Mammary epithelial cell (primary cell): Measurements from ENCODE around the gene TMEM154.

Source experiments
- CTCF ChIP-seq, 2 donors: IDR thresholded peaks in 1 of 2; conservative IDR thresholded peaks in 1 of 2; 2 replicates each; pipeline ENCODE4 v1.5.1; 2011 to 2012; ENCODE audit warnings: inconsistent platforms in 2 of 2, low read length in 2 of 2, mild to moderate bottlenecking in 2 of 2, control low read depth in 1 of 2, low read depth in 1 of 2; ENCODE audit not compliant: insufficient read depth in 1 of 2; ENCODE audit errors: extremely low read depth in 1 of 2
- EZH2 ChIP-seq: IDR thresholded peaks from 2 replicates; pipeline ENCODE4 v1.6.1; 2012; ENCODE audit warnings: low read length, inconsistent platforms, borderline replicate concordance

DNA sequence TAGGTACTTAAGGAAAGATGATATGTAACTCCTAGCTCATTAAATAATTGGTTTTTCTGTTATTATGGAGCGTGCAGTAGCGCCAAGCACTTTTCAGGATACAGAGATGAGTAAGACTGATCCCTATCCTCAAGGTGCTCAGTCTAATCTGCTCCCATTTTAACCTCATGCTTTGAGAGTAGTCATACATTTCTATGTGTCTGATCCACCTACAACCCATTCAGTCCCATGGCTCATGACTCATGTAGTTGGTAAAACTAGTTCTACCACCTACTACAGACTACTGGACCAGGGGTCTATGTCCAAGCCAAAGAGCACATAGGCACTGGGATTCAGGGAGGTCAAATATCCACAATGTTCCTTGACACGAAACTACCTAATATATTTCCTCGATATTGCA is 60.8 kb downstream of the TMEM154 start:
- TF ChIP-seq CTCF (conservative IDR thresholded peaks at IDR 0.05 in 1 of 2, IDR thresholded peaks at IDR 0.05 in 1 of 2; ENCODE audit: extremely low read depth in 1 of 2, insufficient read depth in 1 of 2, low read depth in 1 of 2, low read length in 2 of 2) (no peak), EZH2 (no peak)
